ENCODE results near the gene FSTL4.
"Not testable (repeated sequence)": the region's sequence is repeated elsewhere in the genome, so short reads cannot be mapped to it uniquely, and the experiment has no call there.

Gene FSTL4

DNA sequence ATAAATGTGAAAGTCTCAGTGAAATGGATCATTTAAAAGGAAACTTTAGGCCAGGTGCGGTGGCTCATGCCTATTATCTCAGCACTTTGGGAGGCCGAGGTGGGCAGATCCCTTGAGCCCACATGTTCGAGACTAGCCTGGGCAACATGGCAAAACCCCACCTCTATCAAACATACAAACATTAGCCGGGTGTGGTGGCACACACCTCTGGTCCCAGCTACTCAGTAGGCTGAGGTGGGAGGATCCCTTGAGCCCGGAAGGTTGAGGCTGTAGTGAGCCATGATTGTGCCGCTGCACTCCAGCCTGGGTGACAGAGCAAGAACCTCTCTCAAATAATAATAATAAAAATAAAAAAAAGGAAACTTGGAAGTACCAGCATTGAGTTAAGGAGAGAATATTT, 384.4 kb downstream of the FSTL4 start:
- Histone ChIP-seq H3K4me1 (ENCODE audit: control insufficient read depth, insufficient read depth, low read length) (peaks cover 9% of the 10 kb centered on the region), H3K4me3 (ENCODE audit: low read length in 2 of 2) (no peak overlapping the region), H3K27ac (ENCODE audit: low read length) (no peak overlapping the region), H3K9me3 (ENCODE audit: control insufficient read depth in 2 of 2, low read length in 2 of 2) (no peaks in the 10 kb centered on the region), H3K9ac (ENCODE audit: low read length in 2 of 2) (no peak overlapping the region), H3K36me3 (ENCODE audit: control insufficient read depth in 2 of 2, insufficient read depth in 2 of 2, low read length in 2 of 2) (no peaks in the 10 kb centered on the region), H3K27me3 (ENCODE audit: control insufficient read depth in 1 of 2, insufficient read depth in 2 of 2, low read length in 2 of 2) (no peaks in the 10 kb centered on the region)

DNA sequence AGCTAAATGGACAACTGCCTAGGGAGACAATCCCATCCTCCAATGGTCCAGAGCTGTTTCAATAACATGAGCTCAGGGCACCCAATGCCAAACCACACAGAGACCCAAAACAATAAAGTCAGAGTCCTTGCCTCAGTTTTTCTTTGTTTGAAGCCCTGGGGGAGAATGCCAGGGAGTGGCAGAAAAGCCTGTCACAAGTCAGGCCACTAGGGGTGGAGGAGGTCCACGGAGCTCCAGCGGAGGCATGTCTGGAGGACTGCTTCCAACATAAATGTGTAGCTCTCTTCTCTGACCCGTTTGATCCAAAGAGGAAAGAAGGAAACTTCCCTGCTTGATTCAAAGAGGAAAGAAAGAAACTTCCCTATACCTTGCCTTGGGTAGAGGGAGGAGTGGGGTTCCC, 385.3 kb downstream of the FSTL4 start:
- Histone ChIP-seq H3K9ac (ENCODE audit: low read length in 2 of 2) (no peak overlapping the region), H3K4me1 (ENCODE audit: control insufficient read depth, insufficient read depth, low read length) (peaks cover 9% of the 10 kb centered on the region), H3K27ac (ENCODE audit: low read length) (no peak overlapping the region), H3K4me3 (ENCODE audit: low read length in 2 of 2) (no peak overlapping the region), H3K36me3 (ENCODE audit: control insufficient read depth in 2 of 2, insufficient read depth in 2 of 2, low read length in 2 of 2) (no peaks in the 10 kb centered on the region), H3K27me3 (ENCODE audit: control insufficient read depth in 1 of 2, insufficient read depth in 2 of 2, low read length in 2 of 2) (no peaks in the 10 kb centered on the region), H3K9me3 (ENCODE audit: control insufficient read depth in 2 of 2, low read length in 2 of 2) (no peaks in the 10 kb centered on the region)

- no peaks in the 10 kb centered on the region for H3K9me3 ChIP-seq (ENCODE audit: control insufficient read depth in 2 of 2, low read length in 2 of 2)
- peaks cover 9% of the 10 kb centered on the region for H3K4me1 ChIP-seq (ENCODE audit: control insufficient read depth, insufficient read depth, low read length)
- H3K27me3 ChIP-seq (ENCODE audit: control insufficient read depth in 1 of 2, insufficient read depth in 2 of 2, low read length in 2 of 2), result no peaks in the 10 kb centered on the region
- no peak overlapping the region for H3K9ac ChIP-seq (ENCODE audit: low read length in 2 of 2)
- no peak overlapping the region for H3K4me3 ChIP-seq (ENCODE audit: low read length in 2 of 2)
- H3K36me3 ChIP-seq (ENCODE audit: control insufficient read depth in 2 of 2, insufficient read depth in 2 of 2, low read length in 2 of 2), result no peaks in the 10 kb centered on the region
- H3K27ac ChIP-seq (ENCODE audit: low read length), result no peak overlapping the region
Measured at GRCh38 chr5:133226186-133226585, 386.2 kb downstream of the FSTL4 start.

DNA sequence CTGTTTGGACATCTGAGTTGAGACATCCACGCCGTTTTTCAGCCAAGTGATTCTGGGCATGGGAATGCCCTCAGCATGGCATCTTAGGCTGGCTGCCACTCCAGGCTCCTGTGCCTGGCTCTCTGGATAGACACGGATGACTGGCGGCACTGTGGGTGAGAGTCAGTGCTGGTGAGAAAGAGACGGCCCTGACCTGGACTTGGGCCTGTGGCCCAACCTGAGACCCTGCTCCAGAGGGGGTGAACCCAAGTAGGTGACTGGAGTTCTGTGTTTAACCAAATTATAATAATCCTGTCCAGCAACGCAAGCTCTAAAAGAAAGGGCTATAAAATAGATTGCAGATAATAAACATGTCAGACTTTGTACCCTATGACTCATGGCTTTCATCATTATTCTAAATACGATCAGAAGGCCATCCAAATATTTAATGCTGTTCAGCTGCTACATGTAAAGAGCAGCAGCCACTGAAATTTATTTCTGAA, 386.6 kb downstream of the FSTL4 start:
- Histone ChIP-seq H3K4me1 (ENCODE audit: control insufficient read depth, insufficient read depth, low read length) (peaks cover 9% of the 10 kb centered on the region), H3K4me3 (ENCODE audit: low read length in 2 of 2) (no peak overlapping the region), H3K27ac (ENCODE audit: low read length) (no peak overlapping the region), H3K36me3 (ENCODE audit: control insufficient read depth in 2 of 2, insufficient read depth in 2 of 2, low read length in 2 of 2) (no peaks in the 10 kb centered on the region), H3K9ac (ENCODE audit: low read length in 2 of 2) (no peak overlapping the region), H3K27me3 (ENCODE audit: control insufficient read depth in 1 of 2, insufficient read depth in 2 of 2, low read length in 2 of 2) (no peaks in the 10 kb centered on the region), H3K9me3 (ENCODE audit: control insufficient read depth in 2 of 2, low read length in 2 of 2) (no peaks in the 10 kb centered on the region)

DNA sequence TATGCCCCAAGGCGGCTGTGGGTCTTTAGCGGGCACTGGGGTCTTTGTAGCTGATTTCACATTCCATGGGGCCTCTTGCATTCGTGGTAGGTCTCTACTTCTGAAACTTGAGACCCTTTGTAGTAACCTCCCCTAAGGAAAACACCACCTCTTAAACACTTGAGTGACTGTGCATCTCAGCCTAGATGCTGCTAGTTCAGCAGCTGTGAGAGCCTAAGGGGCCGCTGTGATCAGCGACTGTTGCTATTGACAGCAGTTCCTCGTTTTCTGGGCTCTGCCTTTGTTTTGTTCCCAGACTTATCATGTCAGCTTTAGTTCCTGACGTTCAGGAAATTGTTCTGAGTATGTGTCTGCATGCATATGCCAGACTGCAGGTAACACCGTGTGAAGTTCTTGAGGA, 389.4 kb downstream of the FSTL4 start:
- no peaks in the 10 kb centered on the region for H3K36me3 ChIP-seq (ENCODE audit: control insufficient read depth in 2 of 2, insufficient read depth in 2 of 2, low read length in 2 of 2)
- H3K9ac ChIP-seq (ENCODE audit: low read length in 2 of 2), result no peak overlapping the region
- no peaks in the 10 kb centered on the region for H3K9me3 ChIP-seq (ENCODE audit: control insufficient read depth in 2 of 2, low read length in 2 of 2)
- H3K27me3 ChIP-seq (ENCODE audit: control insufficient read depth in 1 of 2, insufficient read depth in 2 of 2, low read length in 2 of 2), result no peaks in the 10 kb centered on the region
- no peak overlapping the region for H3K4me3 ChIP-seq (ENCODE audit: low read length in 2 of 2)
- no peak overlapping the region for H3K27ac ChIP-seq (ENCODE audit: low read length)
- peaks cover 9% of the 10 kb centered on the region for H3K4me1 ChIP-seq (ENCODE audit: control insufficient read depth, insufficient read depth, low read length)

DNA sequence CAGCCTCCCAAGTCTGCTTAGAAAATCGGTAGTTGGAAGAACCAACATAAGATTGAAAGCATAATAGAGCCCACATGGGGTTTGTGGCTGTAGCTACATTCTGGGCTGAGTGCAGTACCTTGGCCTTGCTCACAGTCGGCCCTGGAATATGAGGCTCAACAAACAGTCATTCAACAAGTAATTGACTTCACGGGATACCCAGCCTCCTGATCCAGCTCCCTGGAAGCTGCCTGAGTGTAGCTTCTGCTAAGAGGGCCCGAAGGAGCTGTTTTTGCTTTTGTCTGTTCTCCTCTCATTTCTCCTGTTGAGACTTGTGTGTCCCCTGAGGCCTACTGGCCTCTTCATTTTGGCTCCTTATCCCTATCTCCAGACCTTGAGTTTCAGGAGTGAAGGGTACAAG, 389.8 kb downstream of the FSTL4 start:
- Histone ChIP-seq H3K36me3 (ENCODE audit: control insufficient read depth in 2 of 2, insufficient read depth in 2 of 2, low read length in 2 of 2) (no peaks in the 10 kb centered on the region), H3K9ac (ENCODE audit: low read length in 2 of 2) (no peak overlapping the region)

GRCh38 chr5:133222040-133222439, 390.3 kb downstream of the FSTL4 start:
- Histone ChIP-seq H3K4me1 (ENCODE audit: control insufficient read depth, insufficient read depth, low read length) (peaks cover 9% of the 10 kb centered on the region), H3K36me3 (ENCODE audit: control insufficient read depth in 2 of 2, insufficient read depth in 2 of 2, low read length in 2 of 2) (no peaks in the 10 kb centered on the region), H3K9me3 (ENCODE audit: control insufficient read depth in 2 of 2, low read length in 2 of 2) (no peaks in the 10 kb centered on the region), H3K9ac (ENCODE audit: low read length in 2 of 2) (no peak overlapping the region), H3K27ac (ENCODE audit: low read length) (no peak overlapping the region), H3K27me3 (ENCODE audit: control insufficient read depth in 1 of 2, insufficient read depth in 2 of 2, low read length in 2 of 2) (no peaks in the 10 kb centered on the region), H3K4me3 (ENCODE audit: low read length in 2 of 2) (no peak overlapping the region)

More for the DNA sequence above, 389.8 kb downstream of the FSTL4 start:
- Histone ChIP-seq H3K27ac (ENCODE audit: low read length) (no peak overlapping the region), H3K4me3 (ENCODE audit: low read length in 2 of 2) (no peak overlapping the region), H3K27me3 (ENCODE audit: control insufficient read depth in 1 of 2, insufficient read depth in 2 of 2, low read length in 2 of 2) (no peaks in the 10 kb centered on the region), H3K9me3 (ENCODE audit: control insufficient read depth in 2 of 2, low read length in 2 of 2) (no peaks in the 10 kb centered on the region), H3K4me1 (ENCODE audit: control insufficient read depth, insufficient read depth, low read length) (peaks cover 9% of the 10 kb centered on the region)

DNA sequence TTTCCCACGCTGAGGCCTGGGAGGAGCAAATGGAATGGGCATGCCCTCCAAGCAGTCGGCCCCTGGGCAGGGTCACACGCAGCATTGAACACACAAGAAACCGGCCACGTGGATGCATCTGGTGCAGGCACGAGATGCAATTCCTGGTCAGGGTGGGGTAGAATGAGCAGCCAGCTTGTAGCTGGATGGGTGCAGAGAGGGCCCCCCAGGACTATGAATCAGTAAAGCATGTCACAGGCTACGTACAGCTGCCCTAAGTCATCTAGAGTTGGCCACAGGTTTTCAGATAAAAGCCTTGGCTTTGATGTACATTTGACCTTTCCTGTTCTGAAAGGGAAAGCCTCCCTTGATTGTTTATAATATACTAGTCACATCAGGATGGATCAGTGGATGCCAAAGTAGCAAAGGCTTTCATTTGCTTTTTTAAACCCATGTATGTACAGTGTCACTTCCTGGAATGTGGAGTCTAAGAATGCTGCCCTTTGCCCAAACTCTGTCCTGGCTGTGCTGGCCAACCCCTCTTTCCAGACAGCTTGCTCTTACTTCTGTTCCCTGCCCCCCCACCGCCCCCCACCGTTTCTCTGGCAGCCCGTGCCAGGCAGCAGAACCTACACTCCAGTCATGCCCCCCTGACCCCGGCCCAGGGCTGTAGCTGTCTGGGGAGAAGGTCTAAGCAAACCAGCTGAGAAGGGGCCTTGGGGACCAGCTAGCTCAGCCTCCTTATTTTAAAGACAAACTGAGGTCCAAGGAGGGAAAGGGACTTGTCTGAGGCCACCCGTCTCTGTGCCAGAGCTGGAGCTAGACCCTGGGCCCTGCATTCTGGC, 391.3 kb downstream of the FSTL4 start:
- peaks cover 6% of the 10 kb centered on the region for H3K4me1 ChIP-seq (ENCODE audit: control insufficient read depth, insufficient read depth, low read length)
- no peak overlapping the region for H3K27ac ChIP-seq (ENCODE audit: low read length)
- H3K4me3 ChIP-seq (ENCODE audit: low read length in 2 of 2), result no peak overlapping the region
- no peaks in the 10 kb centered on the region for H3K27me3 ChIP-seq (ENCODE audit: control insufficient read depth in 1 of 2, insufficient read depth in 2 of 2, low read length in 2 of 2)
- no peak overlapping the region for H3K9ac ChIP-seq (ENCODE audit: low read length in 2 of 2)
- no peaks in the 10 kb centered on the region for H3K9me3 ChIP-seq (ENCODE audit: control insufficient read depth in 2 of 2, low read length in 2 of 2)
- no peaks in the 10 kb centered on the region for H3K36me3 ChIP-seq (ENCODE audit: control insufficient read depth in 2 of 2, insufficient read depth in 2 of 2, low read length in 2 of 2)

- Histone ChIP-seq H3K27me3 (ENCODE audit: control insufficient read depth in 1 of 2, insufficient read depth in 2 of 2, low read length in 2 of 2) (no peaks in the 10 kb centered on the region), H3K36me3 (ENCODE audit: control insufficient read depth in 2 of 2, insufficient read depth in 2 of 2, low read length in 2 of 2) (no peaks in the 10 kb centered on the region), H3K27ac (ENCODE audit: low read length) (no peak overlapping the region), H3K9me3 (ENCODE audit: control insufficient read depth in 2 of 2, low read length in 2 of 2) (no peaks in the 10 kb centered on the region), H3K4me1 (ENCODE audit: control insufficient read depth, insufficient read depth, low read length) (no peaks in the 10 kb centered on the region), H3K4me3 (ENCODE audit: low read length in 2 of 2) (no peak overlapping the region), H3K9ac (ENCODE audit: low read length in 2 of 2) (no peak overlapping the region)
Measured at GRCh38 chr5:133219296-133219695, 393.0 kb downstream of the FSTL4 start.

- not testable (repeated sequence) for H3K36me3 ChIP-seq (ENCODE audit: control insufficient read depth in 2 of 2, insufficient read depth in 2 of 2, low read length in 2 of 2); H3K4me3 ChIP-seq (ENCODE audit: low read length in 2 of 2); H3K27ac ChIP-seq (ENCODE audit: low read length); H3K4me1 ChIP-seq (ENCODE audit: control insufficient read depth, insufficient read depth, low read length); H3K9me3 ChIP-seq (ENCODE audit: control insufficient read depth in 2 of 2, low read length in 2 of 2); H3K9ac ChIP-seq (ENCODE audit: low read length in 2 of 2); H3K27me3 ChIP-seq (ENCODE audit: control insufficient read depth in 1 of 2, insufficient read depth in 2 of 2, low read length in 2 of 2)
Measured at GRCh38 chr5:133216138-133216537, 396.2 kb downstream of the FSTL4 start.

GRCh38 chr5:133214153-133214820, 398.1 kb downstream of the FSTL4 start:
- Histone ChIP-seq H3K4me3 (ENCODE audit: low read length in 2 of 2) (no peak overlapping the region), H3K36me3 (ENCODE audit: control insufficient read depth in 2 of 2, insufficient read depth in 2 of 2, low read length in 2 of 2) (no peaks in the 10 kb centered on the region), H3K27me3 (ENCODE audit: control insufficient read depth in 1 of 2, insufficient read depth in 2 of 2, low read length in 2 of 2) (no peaks in the 10 kb centered on the region), H3K27ac (ENCODE audit: low read length) (no peak overlapping the region), H3K4me1 (ENCODE audit: control insufficient read depth, insufficient read depth, low read length) (no peaks in the 10 kb centered on the region), H3K9ac (ENCODE audit: low read length in 2 of 2) (no peak overlapping the region), H3K9me3 (ENCODE audit: control insufficient read depth in 2 of 2, low read length in 2 of 2) (no peaks in the 10 kb centered on the region)

Measured in stomach smooth muscle (tissue), 2 donors.